WTC11 (cell line): ENCODE data around the gene HOXA10. TPM values are rescaled to one million over a fixed set of nuclear protein-coding genes. Genes with fewer than 3 reads are reported as not detected.

Experiments
- ATAC-seq: fragments of 200-7000 bp; cut with Tn5 transposase; 2 replicates; pipeline ENCODE4 v1.10.0; 2021; ENCODE audit warnings: mild to moderate bottlenecking, moderate library complexity
- CTCF ChIA-PET: fragments of 300-600 bp; sonication (Branson Sonifier 250); formaldehyde crosslinking; loops from one replicate; lab custom pipeline; 2021; ENCODE audit warnings: antibody characterized with exemption; lab: Charles Lee
- POLR2A ChIA-PET: fragments of 350-600 bp; sonication (Branson Sonifier 250); formaldehyde crosslinking; loops from one replicate; lab custom pipeline; 2021; ENCODE audit warnings: antibody characterized with exemption; lab: Charles Lee
- DNase-seq: peaks from one replicate; pipeline ENCODE4 v3.0.0; 2021; ENCODE audit warnings: low spot score
- H3K27ac Mint-ChIP-seq: 2 replicates; pipeline ENCODE4 v1.8.0; 2021; ENCODE audit warnings: mixed read lengths
- H3K27me3 Mint-ChIP-seq: 2 replicates; pipeline ENCODE4 v1.8.0; 2021; ENCODE audit warnings: low read depth, mild to moderate bottlenecking, moderate library complexity, mixed read lengths
- H3K36me3 Mint-ChIP-seq: 2 replicates; pipeline ENCODE4 v1.8.0; 2021; ENCODE audit warnings: mixed read lengths
- H3K4me1 Mint-ChIP-seq: 2 replicates; pipeline ENCODE4 v1.8.0; 2022; ENCODE audit warnings: mixed read lengths
- H3K4me3 Mint-ChIP-seq: 2 replicates; pipeline ENCODE4 v1.8.0; 2021; ENCODE audit warnings: mild to moderate bottlenecking, moderate library complexity, mixed read lengths
- H3K9me3 Mint-ChIP-seq: 2 replicates; pipeline ENCODE4 v1.8.0; 2021; ENCODE audit warnings: mixed read lengths
- CREM ChIP-seq: sonication (generic); formaldehyde crosslinking; IDR thresholded peaks from 2 replicates; pipeline ENCODE4 v1.8.1; 2022; ENCODE audit warnings: mild to moderate bottlenecking, missing genetic modification reagents, moderate library complexity
- EMX1 ChIP-seq: fragments of 250-450 bp; sonication (Bioruptor Pico); IDR thresholded peaks from 2 replicates; pipeline ENCODE4 v1.8.0; 2021; ENCODE audit warnings: mild to moderate bottlenecking
- ETV6 ChIP-seq: sonication (generic); formaldehyde crosslinking; IDR thresholded peaks from 2 replicates; pipeline ENCODE4 v1.8.1; 2022; ENCODE audit warnings: mild to moderate bottlenecking, missing genetic modification reagents
- NFE2L1 ChIP-seq: sonication (generic); formaldehyde crosslinking; IDR thresholded peaks from 2 replicates; pipeline ENCODE4 v1.8.1; 2023; ENCODE audit warnings: missing genetic modification reagents
- RELA ChIP-seq: sonication (generic); formaldehyde crosslinking; IDR thresholded peaks from 2 replicates; pipeline ENCODE4 v1.8.1; 2022; ENCODE audit warnings: missing genetic modification reagents, mild to moderate bottlenecking, borderline replicate concordance
- RORB ChIP-seq: fragments of 250-450 bp; sonication (Bioruptor Pico); IDR thresholded peaks from 2 replicates; pipeline ENCODE4 v1.9.0; 2021; ENCODE audit warnings: mild to moderate bottlenecking
- TEAD1 ChIP-seq: sonication (generic); formaldehyde crosslinking; IDR thresholded peaks from 2 replicates; pipeline ENCODE4 v1.8.0; 2022; ENCODE audit warnings: mild to moderate bottlenecking, missing genetic modification reagents
- ZBTB21 ChIP-seq: sonication (generic); formaldehyde crosslinking; IDR thresholded peaks from 2 replicates; pipeline ENCODE4 v1.8.1; 2023; ENCODE audit warnings: mild to moderate bottlenecking, missing genetic modification reagents, borderline replicate concordance
- ZNF219 ChIP-seq: sonication (generic); formaldehyde crosslinking; IDR thresholded peaks from 2 replicates; pipeline ENCODE4 v1.8.0; 2023; ENCODE audit warnings: missing genetic modification reagents, mild to moderate bottlenecking, borderline replicate concordance
- ZNF263 ChIP-seq: sonication (generic); formaldehyde crosslinking; IDR thresholded peaks from 2 replicates; pipeline ENCODE4 v1.8.1; 2022; ENCODE audit warnings: low read depth, mild to moderate bottlenecking, moderate library complexity, missing genetic modification reagents
- ZNF423 ChIP-seq: fragments of 250-450 bp; sonication (Bioruptor Pico); IDR thresholded peaks from 2 replicates; pipeline ENCODE4 v2.1.2; 2022; ENCODE audit warnings: mild to moderate bottlenecking, moderate library complexity
- total RNA-seq: library from RNA; stranded (reverse); gene quantifications from 3 replicates; pipeline ENCODE4 v1.2.3, GENCODE V29; 2021
- TF ChIP-seq, protein P1 (sequence below): fragments of 250-450 bp; sonication (Bioruptor Pico); IDR thresholded peaks from 2 replicates; pipeline ENCODE4 v1.9.0; 2021; ENCODE audit warnings: mild to moderate bottlenecking
- TF ChIP-seq, protein P2 (sequence below): sonication (generic); formaldehyde crosslinking; IDR thresholded peaks from 2 replicates; pipeline ENCODE4 v1.8.0; 2022; ENCODE audit warnings: mild to moderate bottlenecking, missing genetic modification reagents
- TF ChIP-seq, protein P3 (sequence below): sonication (generic); formaldehyde crosslinking; IDR thresholded peaks from 2 replicates; pipeline ENCODE4 v1.8.1; 2023; ENCODE audit warnings: mild to moderate bottlenecking, missing genetic modification reagents
- TF ChIP-seq, protein P4 (sequence below): sonication (generic); formaldehyde crosslinking; IDR thresholded peaks from 2 replicates; pipeline ENCODE4 v1.8.0; 2022; ENCODE audit warnings: missing genetic modification reagents

Gene HOXA10
- total RNA-seq, 1 experiment from 2014 or later, result 0.07 TPM

DNA sequence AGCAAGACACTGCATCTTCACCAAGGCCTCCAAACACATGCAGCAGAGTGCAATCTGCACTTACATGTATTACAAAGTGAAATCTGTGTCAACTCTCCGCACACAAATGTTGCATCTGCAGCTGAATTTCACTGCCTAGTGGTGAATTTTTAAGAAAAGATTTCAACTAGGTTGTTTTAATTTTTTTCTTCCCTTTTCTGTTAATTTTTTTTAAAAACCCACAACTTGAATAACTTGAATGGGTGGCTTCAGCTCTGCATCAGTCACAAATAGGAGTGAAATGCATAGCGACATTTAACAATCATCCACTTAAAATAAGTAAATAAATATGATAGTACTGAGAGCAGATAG lies 19.9 kb upstream of the HOXA10 start:
- no peak for ATAC-seq
- peaks cover 100% of the 10 kb centered on the region for H3K27me3 Mint-ChIP-seq
- no peak for DNase-seq
- CTCF ChIA-PET, result interaction anchor here (0.8 to 4.2 kb wide), 3 partner anchors 15 to 56 kb away, joined by 4 to 32 read pairs (median 23); no protein-coding TSS in a partner anchor
- peaks cover 16% of the 10 kb centered on the region for H3K4me1 Mint-ChIP-seq
- no peaks in the 10 kb centered on the region for H3K36me3 Mint-ChIP-seq
- no peak overlapping the region for H3K27ac Mint-ChIP-seq
- no peak overlapping the region; the same call in 1 of the 2 replicates for H3K4me3 Mint-ChIP-seq
- POLR2A ChIA-PET, result no interaction called here
- TF ChIP-seq CREM (CRISPR knock-in tag) (no peak), NFE2L1 (CRISPR knock-in tag) (no peak), ZNF263 (CRISPR knock-in tag) (no peak), EMX1 (CRISPR knock-in tag) (no peak), RORB (CRISPR knock-in tag) (no peak), RELA (CRISPR knock-in tag) (no peak), ZNF423 (no peak)
- TF ChIP-seq, protein P1, sequence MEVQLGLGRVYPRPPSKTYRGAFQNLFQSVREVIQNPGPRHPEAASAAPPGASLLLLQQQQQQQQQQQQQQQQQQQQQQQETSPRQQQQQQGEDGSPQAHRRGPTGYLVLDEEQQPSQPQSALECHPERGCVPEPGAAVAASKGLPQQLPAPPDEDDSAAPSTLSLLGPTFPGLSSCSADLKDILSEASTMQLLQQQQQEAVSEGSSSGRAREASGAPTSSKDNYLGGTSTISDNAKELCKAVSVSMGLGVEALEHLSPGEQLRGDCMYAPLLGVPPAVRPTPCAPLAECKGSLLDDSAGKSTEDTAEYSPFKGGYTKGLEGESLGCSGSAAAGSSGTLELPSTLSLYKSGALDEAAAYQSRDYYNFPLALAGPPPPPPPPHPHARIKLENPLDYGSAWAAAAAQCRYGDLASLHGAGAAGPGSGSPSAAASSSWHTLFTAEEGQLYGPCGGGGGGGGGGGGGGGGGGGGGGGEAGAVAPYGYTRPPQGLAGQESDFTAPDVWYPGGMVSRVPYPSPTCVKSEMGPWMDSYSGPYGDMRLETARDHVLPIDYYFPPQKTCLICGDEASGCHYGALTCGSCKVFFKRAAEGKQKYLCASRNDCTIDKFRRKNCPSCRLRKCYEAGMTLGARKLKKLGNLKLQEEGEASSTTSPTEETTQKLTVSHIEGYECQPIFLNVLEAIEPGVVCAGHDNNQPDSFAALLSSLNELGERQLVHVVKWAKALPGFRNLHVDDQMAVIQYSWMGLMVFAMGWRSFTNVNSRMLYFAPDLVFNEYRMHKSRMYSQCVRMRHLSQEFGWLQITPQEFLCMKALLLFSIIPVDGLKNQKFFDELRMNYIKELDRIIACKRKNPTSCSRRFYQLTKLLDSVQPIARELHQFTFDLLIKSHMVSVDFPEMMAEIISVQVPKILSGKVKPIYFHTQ (CRISPR knock-in tag), result no peak
- TF ChIP-seq, protein P2, sequence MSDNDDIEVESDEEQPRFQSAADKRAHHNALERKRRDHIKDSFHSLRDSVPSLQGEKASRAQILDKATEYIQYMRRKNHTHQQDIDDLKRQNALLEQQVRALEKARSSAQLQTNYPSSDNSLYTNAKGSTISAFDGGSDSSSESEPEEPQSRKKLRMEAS, result no peak
- TF ChIP-seq, protein P3, sequence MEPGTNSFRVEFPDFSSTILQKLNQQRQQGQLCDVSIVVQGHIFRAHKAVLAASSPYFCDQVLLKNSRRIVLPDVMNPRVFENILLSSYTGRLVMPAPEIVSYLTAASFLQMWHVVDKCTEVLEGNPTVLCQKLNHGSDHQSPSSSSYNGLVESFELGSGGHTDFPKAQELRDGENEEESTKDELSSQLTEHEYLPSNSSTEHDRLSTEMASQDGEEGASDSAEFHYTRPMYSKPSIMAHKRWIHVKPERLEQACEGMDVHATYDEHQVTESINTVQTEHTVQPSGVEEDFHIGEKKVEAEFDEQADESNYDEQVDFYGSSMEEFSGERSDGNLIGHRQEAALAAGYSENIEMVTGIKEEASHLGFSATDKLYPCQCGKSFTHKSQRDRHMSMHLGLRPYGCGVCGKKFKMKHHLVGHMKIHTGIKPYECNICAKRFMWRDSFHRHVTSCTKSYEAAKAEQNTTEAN, result no peak
- no peaks in the 10 kb centered on the region for H3K9me3 Mint-ChIP-seq

DNA sequence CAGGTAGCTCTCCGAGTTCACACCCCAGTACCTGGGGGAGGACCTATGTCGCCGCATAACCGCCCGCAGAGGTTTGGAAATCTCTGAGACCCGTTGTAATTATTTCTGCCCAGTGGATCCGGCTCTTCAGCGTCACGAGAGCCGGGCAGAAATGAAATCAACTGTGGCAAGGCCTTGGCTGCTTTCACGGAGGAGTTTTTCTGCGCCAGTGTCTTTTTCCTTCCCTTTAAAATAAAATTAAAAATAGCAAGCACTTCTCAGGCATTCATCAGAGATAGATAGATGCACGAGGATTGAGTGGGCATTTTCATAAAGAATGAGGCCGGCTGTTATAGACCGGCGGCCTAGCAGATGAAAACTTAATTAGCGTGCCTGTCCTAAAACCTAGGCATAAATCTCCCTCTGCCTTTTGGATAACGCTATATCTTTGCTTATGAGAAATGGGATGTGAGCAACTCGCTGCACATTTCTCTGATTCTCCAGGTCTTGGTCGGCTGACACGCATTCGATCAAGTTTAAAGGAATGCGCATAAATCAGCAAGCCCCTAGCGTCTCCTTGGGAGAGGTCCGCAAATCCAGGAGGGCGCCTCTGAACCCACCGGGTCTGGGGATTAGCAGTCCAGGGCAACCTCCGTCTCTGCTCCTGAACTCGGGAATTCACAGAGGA lies 19.3 kb upstream of the HOXA10 start:
- DNase-seq, result peak; percentile 51
- ATAC-seq, result no peak
- H3K27me3 Mint-ChIP-seq, result peaks cover 100% of the 10 kb centered on the region
- POLR2A ChIA-PET, result no interaction called here
- CTCF ChIA-PET, result interaction anchor here (4.2 kb wide), 1 partner anchor 14 kb away, joined by 32 read pairs; no protein-coding TSS in a partner anchor
- peak overlapping the region; percentile 22; the same call in 1 of the 2 replicates for H3K4me3 Mint-ChIP-seq
- no peak overlapping the region for H3K27ac Mint-ChIP-seq
- no peaks in the 10 kb centered on the region for H3K36me3 Mint-ChIP-seq
- TF ChIP-seq ZBTB21 (CRISPR knock-in tag) (no peak), ETV6 (CRISPR knock-in tag) (no peak), TEAD1 (CRISPR knock-in tag) (no peak), ZNF219 (no peak)
- TF ChIP-seq, protein P4, sequence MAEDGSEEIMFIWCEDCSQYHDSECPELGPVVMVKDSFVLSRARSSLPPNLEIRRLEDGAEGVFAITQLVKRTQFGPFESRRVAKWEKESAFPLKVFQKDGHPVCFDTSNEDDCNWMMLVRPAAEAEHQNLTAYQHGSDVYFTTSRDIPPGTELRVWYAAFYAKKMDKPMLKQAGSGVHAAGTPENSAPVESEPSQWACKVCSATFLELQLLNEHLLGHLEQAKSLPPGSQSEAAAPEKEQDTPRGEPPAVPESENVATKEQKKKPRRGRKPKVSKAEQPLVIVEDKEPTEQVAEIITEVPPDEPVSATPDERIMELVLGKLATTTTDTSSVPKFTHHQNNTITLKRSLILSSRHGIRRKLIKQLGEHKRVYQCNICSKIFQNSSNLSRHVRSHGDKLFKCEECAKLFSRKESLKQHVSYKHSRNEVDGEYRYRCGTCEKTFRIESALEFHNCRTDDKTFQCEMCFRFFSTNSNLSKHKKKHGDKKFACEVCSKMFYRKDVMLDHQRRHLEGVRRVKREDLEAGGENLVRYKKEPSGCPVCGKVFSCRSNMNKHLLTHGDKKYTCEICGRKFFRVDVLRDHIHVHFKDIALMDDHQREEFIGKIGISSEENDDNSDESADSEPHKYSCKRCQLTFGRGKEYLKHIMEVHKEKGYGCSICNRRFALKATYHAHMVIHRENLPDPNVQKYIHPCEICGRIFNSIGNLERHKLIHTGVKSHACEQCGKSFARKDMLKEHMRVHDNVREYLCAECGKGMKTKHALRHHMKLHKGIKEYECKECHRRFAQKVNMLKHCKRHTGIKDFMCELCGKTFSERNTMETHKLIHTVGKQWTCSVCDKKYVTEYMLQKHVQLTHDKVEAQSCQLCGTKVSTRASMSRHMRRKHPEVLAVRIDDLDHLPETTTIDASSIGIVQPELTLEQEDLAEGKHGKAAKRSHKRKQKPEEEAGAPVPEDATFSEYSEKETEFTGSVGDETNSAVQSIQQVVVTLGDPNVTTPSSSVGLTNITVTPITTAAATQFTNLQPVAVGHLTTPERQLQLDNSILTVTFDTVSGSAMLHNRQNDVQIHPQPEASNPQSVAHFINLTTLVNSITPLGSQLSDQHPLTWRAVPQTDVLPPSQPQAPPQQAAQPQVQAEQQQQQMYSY (CRISPR knock-in tag), result 0 out of 2 replicates have a peak, but pooled peaks have one; percentile 46
- H3K4me1 Mint-ChIP-seq, result peaks cover 16% of the 10 kb centered on the region
- H3K9me3 Mint-ChIP-seq, result no peaks in the 10 kb centered on the region
